HL-60 (cell line): ENCODE results near the gene MYL12A.

Experiments
- TF ChIP-seq, protein P1 (sequence below): IDR thresholded peaks from one replicate; pipeline ENCODE4 v1.5.1; 2011; ENCODE audit warnings: low read length, control low read depth, inconsistent platforms; ENCODE audit not compliant: insufficient read depth
- TF ChIP-seq, protein P2 (sequence below): IDR thresholded peaks from 2 replicates; pipeline ENCODE4 v1.6.1; 2012; ENCODE audit warnings: low read depth; ENCODE audit not compliant: insufficient replicate concordance

DNA sequence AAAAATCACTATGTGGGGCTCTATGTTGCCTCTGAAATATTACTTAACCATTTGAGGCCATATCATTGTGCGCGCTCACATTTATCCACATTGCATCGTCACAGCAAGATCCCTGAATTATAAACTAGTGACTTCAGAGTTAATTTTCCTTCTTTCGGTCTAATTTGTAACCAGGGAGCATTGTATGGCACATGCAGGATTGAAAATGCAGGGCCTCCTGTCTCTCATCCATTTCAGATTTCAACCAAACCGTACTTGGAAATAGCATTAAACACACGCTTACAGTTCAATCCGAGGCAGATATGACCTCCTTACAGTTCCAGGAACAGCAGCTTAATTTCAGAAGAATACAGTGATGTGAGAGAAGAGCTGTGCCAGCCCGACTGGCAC is 28.4 kb upstream of the MYL12A start:
- TF ChIP-seq, protein P1, sequence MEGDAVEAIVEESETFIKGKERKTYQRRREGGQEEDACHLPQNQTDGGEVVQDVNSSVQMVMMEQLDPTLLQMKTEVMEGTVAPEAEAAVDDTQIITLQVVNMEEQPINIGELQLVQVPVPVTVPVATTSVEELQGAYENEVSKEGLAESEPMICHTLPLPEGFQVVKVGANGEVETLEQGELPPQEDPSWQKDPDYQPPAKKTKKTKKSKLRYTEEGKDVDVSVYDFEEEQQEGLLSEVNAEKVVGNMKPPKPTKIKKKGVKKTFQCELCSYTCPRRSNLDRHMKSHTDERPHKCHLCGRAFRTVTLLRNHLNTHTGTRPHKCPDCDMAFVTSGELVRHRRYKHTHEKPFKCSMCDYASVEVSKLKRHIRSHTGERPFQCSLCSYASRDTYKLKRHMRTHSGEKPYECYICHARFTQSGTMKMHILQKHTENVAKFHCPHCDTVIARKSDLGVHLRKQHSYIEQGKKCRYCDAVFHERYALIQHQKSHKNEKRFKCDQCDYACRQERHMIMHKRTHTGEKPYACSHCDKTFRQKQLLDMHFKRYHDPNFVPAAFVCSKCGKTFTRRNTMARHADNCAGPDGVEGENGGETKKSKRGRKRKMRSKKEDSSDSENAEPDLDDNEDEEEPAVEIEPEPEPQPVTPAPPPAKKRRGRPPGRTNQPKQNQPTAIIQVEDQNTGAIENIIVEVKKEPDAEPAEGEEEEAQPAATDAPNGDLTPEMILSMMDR: no peak
- TF ChIP-seq, protein P2, sequence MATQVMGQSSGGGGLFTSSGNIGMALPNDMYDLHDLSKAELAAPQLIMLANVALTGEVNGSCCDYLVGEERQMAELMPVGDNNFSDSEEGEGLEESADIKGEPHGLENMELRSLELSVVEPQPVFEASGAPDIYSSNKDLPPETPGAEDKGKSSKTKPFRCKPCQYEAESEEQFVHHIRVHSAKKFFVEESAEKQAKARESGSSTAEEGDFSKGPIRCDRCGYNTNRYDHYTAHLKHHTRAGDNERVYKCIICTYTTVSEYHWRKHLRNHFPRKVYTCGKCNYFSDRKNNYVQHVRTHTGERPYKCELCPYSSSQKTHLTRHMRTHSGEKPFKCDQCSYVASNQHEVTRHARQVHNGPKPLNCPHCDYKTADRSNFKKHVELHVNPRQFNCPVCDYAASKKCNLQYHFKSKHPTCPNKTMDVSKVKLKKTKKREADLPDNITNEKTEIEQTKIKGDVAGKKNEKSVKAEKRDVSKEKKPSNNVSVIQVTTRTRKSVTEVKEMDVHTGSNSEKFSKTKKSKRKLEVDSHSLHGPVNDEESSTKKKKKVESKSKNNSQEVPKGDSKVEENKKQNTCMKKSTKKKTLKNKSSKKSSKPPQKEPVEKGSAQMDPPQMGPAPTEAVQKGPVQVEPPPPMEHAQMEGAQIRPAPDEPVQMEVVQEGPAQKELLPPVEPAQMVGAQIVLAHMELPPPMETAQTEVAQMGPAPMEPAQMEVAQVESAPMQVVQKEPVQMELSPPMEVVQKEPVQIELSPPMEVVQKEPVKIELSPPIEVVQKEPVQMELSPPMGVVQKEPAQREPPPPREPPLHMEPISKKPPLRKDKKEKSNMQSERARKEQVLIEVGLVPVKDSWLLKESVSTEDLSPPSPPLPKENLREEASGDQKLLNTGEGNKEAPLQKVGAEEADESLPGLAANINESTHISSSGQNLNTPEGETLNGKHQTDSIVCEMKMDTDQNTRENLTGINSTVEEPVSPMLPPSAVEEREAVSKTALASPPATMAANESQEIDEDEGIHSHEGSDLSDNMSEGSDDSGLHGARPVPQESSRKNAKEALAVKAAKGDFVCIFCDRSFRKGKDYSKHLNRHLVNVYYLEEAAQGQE: no peak
